Measurements from ENCODE around the gene UXS1. TPM values are rescaled to one million over a fixed set of nuclear protein-coding genes. Genes with fewer than 3 reads are reported as not detected.

Gene UXS1
- total RNA-seq, 2 experiments from 2014 or later: 95.3 to 100 TPM

DNA sequence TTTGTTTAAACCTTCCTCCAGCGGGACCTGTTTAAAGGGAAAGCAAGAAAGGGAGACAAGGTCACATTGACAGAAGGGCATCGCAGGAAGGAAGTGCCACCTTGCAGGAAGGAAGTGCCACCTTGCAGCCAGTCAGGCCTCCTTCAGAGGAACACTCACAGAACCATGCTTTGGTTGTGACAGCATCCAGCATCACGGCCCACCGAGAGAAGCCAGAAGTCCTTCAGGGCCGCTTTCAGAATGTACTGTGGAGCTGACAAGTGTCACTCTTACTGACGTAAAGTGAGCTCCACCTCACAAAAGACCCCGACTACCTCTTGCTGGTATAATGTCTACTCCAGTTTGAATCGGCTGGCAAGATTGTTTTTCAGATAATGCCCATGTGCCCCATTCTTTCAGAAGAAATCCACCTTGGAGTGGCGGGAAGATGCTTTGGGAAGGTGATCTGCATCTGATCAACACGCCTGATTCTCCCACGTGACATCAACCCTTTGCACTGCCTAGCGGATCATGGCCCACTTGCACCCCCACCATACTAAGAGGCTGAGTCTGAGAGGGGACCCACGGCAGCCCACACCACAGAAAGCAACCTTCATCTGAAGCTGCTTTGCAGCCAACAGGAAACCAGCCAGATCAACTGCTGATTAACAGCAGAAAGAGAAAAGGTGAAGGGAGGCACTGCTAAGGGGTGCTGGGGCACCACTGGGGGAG, 99.8 kb downstream of the UXS1 start:
- Mint-ChIP-seq H3K36me3 (ENCODE audit: low read depth) (peaks cover 85% of the 10 kb centered on the region), H3K27ac (peak overlapping the region; percentile 92), H3K4me3 (peak overlapping the region; percentile 65), H3K27me3 (ENCODE audit: low read depth) (no peaks in the 10 kb centered on the region), H3K9me3 (ENCODE audit: insufficient read depth) (no peaks in the 10 kb centered on the region), H3K4me1 (ENCODE audit: low read depth) (peaks cover 81% of the 10 kb centered on the region)
- peak; percentile 53 for ATAC-seq
- POLR2A ChIA-PET: interaction anchor here (0.9 to 2.5 kb wide), 9 partner anchors 9 to 517 kb away, joined by 3 to 13 read pairs (median 4); partner anchors contain the start of gene UXS1
- DNase-seq: peak; percentile 81
- CTCF ChIA-PET: interaction anchor here (0.7 to 2.8 kb wide), 20 partner anchors 10 to 766 kb away, joined by 3 to 44 read pairs (median 4); no protein-coding TSS in a partner anchor

DNA sequence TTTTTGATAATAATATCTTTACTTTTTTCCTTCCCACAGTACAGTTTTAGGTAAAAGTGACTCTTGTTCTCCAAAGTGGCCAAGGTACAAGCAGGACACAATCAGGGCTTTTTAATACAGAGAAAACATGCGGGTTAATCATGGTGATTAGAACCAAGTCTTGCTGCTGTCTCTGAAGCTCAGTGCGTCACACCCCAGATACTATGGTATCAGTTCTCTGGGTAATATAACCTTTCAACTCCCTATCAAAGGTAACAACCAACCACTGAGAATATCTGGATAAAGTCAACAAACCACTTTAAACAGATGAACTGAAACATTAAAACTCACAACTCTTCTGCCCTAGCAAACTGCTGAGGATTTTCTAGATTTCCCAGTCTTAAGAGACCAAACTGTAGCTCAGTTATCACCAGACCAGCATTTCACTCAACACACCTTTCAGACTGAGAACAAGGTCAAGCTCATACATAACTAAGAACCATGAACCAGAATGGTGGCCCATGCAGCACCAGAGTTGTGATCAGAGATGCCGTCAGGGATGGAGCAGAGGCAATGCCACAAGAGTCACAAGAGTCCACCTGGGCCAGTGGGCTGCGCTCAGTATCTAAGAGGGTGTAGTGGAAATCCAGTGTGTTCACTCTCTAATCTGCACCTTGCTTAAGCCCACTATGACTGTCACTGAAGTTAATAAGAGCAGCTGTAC, 103.0 kb downstream of the UXS1 start:
- DNase-seq (peak; percentile 15), ATAC-seq (no peak)
- no peak overlapping the region for H3K27ac Mint-ChIP-seq
- H3K4me3 Mint-ChIP-seq: no peak overlapping the region
- peaks cover 6% of the 10 kb centered on the region for H3K9me3 Mint-ChIP-seq (ENCODE audit: insufficient read depth)
- no peaks in the 10 kb centered on the region for H3K27me3 Mint-ChIP-seq (ENCODE audit: low read depth)
- CTCF ChIA-PET: interaction anchor here (1.5 kb wide), 1 partner anchor 514 kb away, joined by 5 read pairs; no protein-coding TSS in a partner anchor
- peaks cover 72% of the 10 kb centered on the region for H3K36me3 Mint-ChIP-seq (ENCODE audit: low read depth)
- POLR2A ChIA-PET: no interaction called here
- peaks cover 83% of the 10 kb centered on the region for H3K4me1 Mint-ChIP-seq (ENCODE audit: low read depth)

DNA sequence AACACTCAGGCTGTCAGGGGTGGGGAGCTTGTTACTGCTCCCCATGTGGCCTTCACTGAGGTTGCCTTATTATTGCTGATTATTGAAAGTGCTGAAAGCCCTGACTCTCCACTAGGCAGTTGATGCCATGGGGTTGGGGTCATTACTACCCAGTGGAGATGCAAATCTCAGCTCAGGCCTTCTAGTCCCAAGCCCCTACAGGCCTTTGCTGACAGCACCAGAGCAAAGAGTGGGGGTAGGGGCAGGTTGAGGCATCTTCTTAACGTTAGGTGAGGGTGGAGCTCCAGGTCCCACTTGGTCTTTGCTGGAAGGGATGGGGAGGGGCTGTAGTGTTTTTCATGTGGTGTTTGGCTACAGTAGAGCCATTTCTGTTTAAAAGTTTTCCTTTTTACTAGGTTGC, 104.5 kb downstream of the UXS1 start:
- Mint-ChIP-seq H3K9me3 (ENCODE audit: insufficient read depth) (peaks cover 6% of the 10 kb centered on the region), H3K27ac (no peak overlapping the region), H3K36me3 (ENCODE audit: low read depth) (peaks cover 63% of the 10 kb centered on the region), H3K27me3 (ENCODE audit: low read depth) (no peaks in the 10 kb centered on the region), H3K4me3 (no peak overlapping the region), H3K4me1 (ENCODE audit: low read depth) (peaks cover 84% of the 10 kb centered on the region)
- peak; percentile 19 for DNase-seq
- POLR2A ChIA-PET: interaction anchor here (0.7 kb wide), 1 partner anchor 71 kb away, joined by 3 read pairs; no protein-coding TSS in a partner anchor
- CTCF ChIA-PET: interaction anchor here (0.9 kb wide), 1 partner anchor 306 kb away, joined by 4 read pairs; no protein-coding TSS in a partner anchor
- no peak for ATAC-seq

DNA sequence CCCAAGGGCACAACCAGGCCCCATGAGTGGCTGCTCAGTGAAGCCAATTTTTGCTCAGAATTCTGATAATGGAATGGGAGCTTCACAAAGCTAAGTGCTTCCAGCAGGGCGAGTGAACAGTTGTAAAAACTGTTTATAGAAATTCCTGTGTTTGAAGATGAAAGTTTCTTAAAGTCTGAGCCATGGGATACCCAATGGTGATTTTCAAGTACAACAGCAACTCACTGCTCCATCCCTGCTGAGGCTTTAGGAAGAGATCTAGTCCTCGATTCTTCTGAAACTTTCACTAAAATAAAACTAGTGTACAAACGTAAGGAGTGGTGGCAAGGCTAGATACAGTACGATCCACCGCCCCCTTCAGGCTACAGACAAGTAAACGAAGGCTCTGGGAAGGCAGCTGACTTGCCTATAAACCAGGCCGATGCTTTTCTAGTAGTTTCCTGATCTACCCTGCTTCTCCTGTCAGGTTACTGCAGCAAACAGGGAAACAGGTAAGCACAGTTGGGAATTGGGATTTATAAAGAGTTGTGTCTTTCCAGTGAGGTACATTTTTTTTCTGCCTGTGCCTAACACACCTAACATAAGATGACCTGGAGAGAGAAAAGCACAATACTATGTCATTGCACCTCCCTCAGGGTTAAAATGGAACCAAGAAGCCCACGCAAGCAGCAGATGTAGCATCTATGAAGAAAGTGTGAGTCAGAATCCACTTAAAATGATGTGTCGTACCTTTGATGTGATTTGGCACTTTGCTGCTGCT, 108.7 kb downstream of the UXS1 start:
- ATAC-seq (peak; percentile 89), DNase-seq (peak; percentile 80)
- ChIA-PET POLR2A (interaction anchor here (0.6 to 3.0 kb wide), 6 partner anchors 9 to 340 kb away, joined by 3 to 12 read pairs (median 4); no protein-coding TSS in a partner anchor), CTCF (interaction anchor here (0.7 to 5.8 kb wide), 21 partner anchors 9 to 509 kb away, joined by 3 to 44 read pairs (median 4); no protein-coding TSS in a partner anchor)
- Mint-ChIP-seq H3K4me1 (ENCODE audit: low read depth) (peaks cover 60% of the 10 kb centered on the region), H3K27ac (peak overlapping the region; percentile 75), H3K4me3 (peak overlapping the region; percentile 37), H3K27me3 (ENCODE audit: low read depth) (no peaks in the 10 kb centered on the region), H3K36me3 (ENCODE audit: low read depth) (peaks cover 22% of the 10 kb centered on the region), H3K9me3 (ENCODE audit: insufficient read depth) (peaks cover 6% of the 10 kb centered on the region)

DNA sequence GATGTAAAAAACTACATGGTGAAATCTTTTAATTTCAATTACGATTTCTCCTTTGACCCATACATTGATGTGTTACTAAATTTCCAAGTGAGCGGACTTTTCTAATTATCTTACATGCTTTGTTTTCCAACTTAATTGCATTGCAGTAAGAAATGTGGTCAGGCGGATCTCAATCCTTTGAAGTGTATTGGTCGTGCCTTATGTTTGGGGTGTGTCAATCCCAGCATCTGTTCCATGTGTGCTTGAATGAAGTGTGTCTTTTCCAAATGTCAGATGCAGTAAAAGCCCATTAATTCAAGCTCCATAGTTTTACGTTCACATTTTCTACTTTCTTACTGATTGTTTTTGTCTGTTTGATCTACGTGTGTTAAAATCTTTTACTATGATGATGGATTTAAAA, 113.1 kb downstream of the UXS1 start:
- H3K27ac Mint-ChIP-seq: no peak overlapping the region
- ChIA-PET CTCF (interaction anchor here (1.0 to 1.1 kb wide), 2 partner anchors 18 to 28 kb away, joined by 3 to 4 read pairs; no protein-coding TSS in a partner anchor), POLR2A (no interaction called here)
- H3K36me3 Mint-ChIP-seq (ENCODE audit: low read depth): peaks cover 3% of the 10 kb centered on the region
- no peak for DNase-seq
- no peaks in the 10 kb centered on the region for H3K9me3 Mint-ChIP-seq (ENCODE audit: insufficient read depth)
- H3K4me3 Mint-ChIP-seq: no peak overlapping the region
- H3K27me3 Mint-ChIP-seq (ENCODE audit: low read depth): no peaks in the 10 kb centered on the region
- peaks cover 38% of the 10 kb centered on the region for H3K4me1 Mint-ChIP-seq (ENCODE audit: low read depth)
- ATAC-seq: no peak

DNA sequence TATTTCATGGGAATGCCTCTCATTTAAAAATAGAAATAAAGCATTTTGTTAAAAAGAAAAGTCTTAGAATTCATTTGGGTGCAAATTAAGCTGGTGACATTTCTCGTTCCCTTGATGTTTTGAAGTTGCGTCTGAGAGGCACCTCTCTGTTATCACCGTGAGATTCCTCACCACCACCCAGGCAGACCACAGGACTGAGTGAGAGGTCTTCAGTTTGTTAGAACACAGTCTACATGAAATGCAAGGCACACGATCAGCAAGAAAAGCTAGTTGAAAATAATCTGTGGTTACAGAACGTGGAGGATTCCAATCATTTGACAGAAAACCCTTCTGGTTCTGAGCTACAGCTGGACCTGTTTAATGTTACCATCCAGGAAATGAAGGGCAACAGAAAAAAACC, 116.0 kb downstream of the UXS1 start:
- Mint-ChIP-seq H3K4me1 (ENCODE audit: low read depth) (peaks cover 32% of the 10 kb centered on the region), H3K4me3 (peak overlapping the region; percentile 34), H3K9me3 (ENCODE audit: insufficient read depth) (no peaks in the 10 kb centered on the region), H3K27me3 (ENCODE audit: low read depth) (no peaks in the 10 kb centered on the region), H3K36me3 (ENCODE audit: low read depth) (peaks cover 3% of the 10 kb centered on the region), H3K27ac (peak overlapping the region; percentile 75)
- ATAC-seq: no peak
- CTCF ChIA-PET: interaction anchor here (0.7 to 1.3 kb wide), 3 partner anchors 8 to 296 kb away, joined by 3 read pairs; no protein-coding TSS in a partner anchor
- DNase-seq: peak; percentile 21
- POLR2A ChIA-PET: interaction anchor here (1.4 kb wide), 1 partner anchor 10 kb away, joined by 3 read pairs; no protein-coding TSS in a partner anchor

DNA sequence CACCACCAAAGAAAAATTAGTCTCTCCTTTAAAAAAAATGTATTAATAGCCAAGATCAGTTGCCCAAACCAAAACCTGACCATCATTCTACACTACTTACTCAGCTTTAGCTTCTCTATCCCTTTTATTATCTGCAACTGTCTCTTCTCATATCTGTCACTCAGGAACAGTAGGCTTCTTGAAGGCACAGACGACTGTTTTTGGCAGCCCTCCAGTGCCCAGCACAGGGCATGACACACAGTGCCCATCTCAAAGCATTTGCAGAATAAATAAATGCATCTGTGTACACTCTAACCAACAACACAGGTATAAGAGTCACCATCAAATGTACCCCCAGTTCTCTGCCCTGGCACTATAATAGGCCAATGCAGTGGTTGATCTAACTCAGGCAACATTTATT, 117.2 kb downstream of the UXS1 start:
- no peak overlapping the region for H3K27ac Mint-ChIP-seq
- ATAC-seq (no peak), DNase-seq (peak; percentile 27)
- ChIA-PET POLR2A (interaction anchor here (1.4 kb wide), 1 partner anchor 9 kb away, joined by 3 read pairs; no protein-coding TSS in a partner anchor), CTCF (interaction anchor here (0.7 to 1.0 kb wide), 2 partner anchors 18 to 40 kb away, joined by 3 read pairs; no protein-coding TSS in a partner anchor)
- no peaks in the 10 kb centered on the region for H3K9me3 Mint-ChIP-seq (ENCODE audit: insufficient read depth)
- no peaks in the 10 kb centered on the region for H3K27me3 Mint-ChIP-seq (ENCODE audit: low read depth)
- H3K4me3 Mint-ChIP-seq: no peak overlapping the region
- H3K36me3 Mint-ChIP-seq (ENCODE audit: low read depth): peaks cover 3% of the 10 kb centered on the region
- H3K4me1 Mint-ChIP-seq (ENCODE audit: low read depth): peaks cover 32% of the 10 kb centered on the region

DNA sequence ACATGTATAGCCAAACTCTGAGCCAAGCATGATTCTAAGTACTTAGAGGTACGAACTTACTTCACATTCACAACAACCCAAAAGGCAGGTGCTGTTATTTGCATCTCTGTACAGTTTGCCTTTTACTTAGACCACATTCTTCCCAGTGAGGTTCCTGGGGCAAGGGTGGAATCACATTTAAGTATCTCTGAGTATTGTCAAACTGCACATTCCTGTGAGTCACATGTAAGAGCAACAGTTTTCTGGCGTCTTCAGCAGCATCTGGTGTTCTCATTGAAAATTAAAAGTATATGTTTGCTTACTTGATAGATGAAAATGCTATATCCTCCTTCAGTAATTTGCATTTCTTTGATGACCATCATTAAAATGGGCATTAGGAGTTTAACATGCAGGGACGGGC, 119.1 kb downstream of the UXS1 start:
- Mint-ChIP-seq H3K27ac (no peak overlapping the region), H3K27me3 (ENCODE audit: low read depth) (no peaks in the 10 kb centered on the region), H3K9me3 (ENCODE audit: insufficient read depth) (no peaks in the 10 kb centered on the region), H3K36me3 (ENCODE audit: low read depth) (peaks cover 3% of the 10 kb centered on the region), H3K4me3 (no peak overlapping the region), H3K4me1 (ENCODE audit: low read depth) (peaks cover 23% of the 10 kb centered on the region)
- ATAC-seq (no peak), DNase-seq (no peak)
- ChIA-PET POLR2A (no interaction called here), CTCF (interaction anchor here (1.3 kb wide), 1 partner anchor 8 kb away, joined by 4 read pairs; no protein-coding TSS in a partner anchor)

DNA sequence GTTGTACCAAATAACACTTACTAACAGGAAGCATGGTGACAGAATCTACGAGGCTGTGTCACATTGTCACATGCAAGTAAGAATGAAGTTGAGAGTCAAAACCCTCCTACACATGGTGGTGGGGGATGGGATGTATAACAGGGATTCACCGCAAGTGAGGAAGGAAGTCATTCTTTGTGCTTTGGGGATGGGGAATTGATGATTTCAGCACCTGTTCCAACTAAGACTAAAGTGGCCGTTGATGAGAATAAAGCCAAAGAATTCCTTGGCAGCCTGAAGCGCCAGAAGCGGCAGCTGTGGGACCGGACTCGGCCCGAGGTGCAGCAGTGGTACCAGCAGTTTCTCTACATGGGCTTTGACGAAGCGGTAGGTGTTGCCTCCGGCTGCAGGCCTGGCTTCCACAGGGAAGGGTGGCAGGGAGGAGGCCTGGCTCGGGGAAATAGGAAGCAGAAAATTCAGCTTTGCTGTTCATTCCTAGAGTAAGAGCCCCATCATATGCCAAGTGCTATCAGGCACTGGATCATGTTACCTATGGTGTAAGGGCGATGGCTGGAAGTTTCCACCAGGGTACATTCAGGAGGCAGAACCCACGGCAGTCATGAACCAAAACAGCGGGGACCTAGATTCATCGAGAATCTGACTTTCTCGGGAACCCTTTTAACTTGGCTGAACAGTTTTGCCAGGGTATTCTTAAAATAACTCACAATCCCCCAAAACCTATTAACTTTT, 120.3 kb downstream of the UXS1 start:
- Mint-ChIP-seq H3K27me3 (ENCODE audit: low read depth) (no peaks in the 10 kb centered on the region), H3K4me1 (ENCODE audit: low read depth) (peaks cover 24% of the 10 kb centered on the region), H3K9me3 (ENCODE audit: insufficient read depth) (no peaks in the 10 kb centered on the region), H3K4me3 (no peak overlapping the region), H3K36me3 (ENCODE audit: low read depth) (peaks cover 3% of the 10 kb centered on the region), H3K27ac (no peak overlapping the region)
- CTCF ChIA-PET: no interaction called here
- DNase-seq (peak; percentile 15), ATAC-seq (no peak)
- POLR2A ChIA-PET: no interaction called here

DNA sequence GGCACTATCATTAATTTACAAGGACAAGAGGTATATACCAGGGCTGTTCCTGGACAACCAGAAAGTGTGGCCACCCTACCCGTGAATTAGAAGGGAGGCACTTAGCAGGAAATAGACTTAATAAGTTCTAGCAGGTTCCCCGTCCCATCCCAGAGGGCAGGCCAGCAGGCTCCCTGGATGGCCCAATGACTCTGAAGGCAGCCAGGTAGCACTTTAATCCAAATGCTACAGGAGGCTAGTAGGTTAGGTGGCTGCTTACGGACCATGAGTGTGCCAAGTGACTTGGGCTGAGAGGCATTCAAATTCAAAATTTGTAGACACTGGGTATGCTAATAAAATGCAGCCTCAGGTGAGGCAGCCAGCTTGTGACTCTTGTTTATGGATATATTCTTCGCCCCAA, 123.9 kb downstream of the UXS1 start:
- ChIA-PET POLR2A (interaction anchor here (1.1 kb wide), 1 partner anchor 8 kb away, joined by 3 read pairs; no protein-coding TSS in a partner anchor), CTCF (interaction anchor here (1.5 kb wide), 1 partner anchor 16 kb away, joined by 3 read pairs; no protein-coding TSS in a partner anchor)
- H3K27me3 Mint-ChIP-seq (ENCODE audit: low read depth): peaks cover 11% of the 10 kb centered on the region
- H3K36me3 Mint-ChIP-seq (ENCODE audit: low read depth): peaks cover 4% of the 10 kb centered on the region
- no peaks in the 10 kb centered on the region for H3K9me3 Mint-ChIP-seq (ENCODE audit: insufficient read depth)
- H3K4me1 Mint-ChIP-seq (ENCODE audit: low read depth): peaks cover 25% of the 10 kb centered on the region
- DNase-seq (peak; percentile 12), ATAC-seq (no peak)
- H3K4me3 Mint-ChIP-seq: no peak overlapping the region
- H3K27ac Mint-ChIP-seq: no peak overlapping the region

Data from activated CD8-positive, alpha-beta T cell treated with anti-CD3 and anti-CD28 coated beads, Interleukin-2, amount 10 ng/mL, durations not matched to agents 7 days and 5 days (primary cell).